H1 (cell line): ENCODE measurements around the gene CD200R1L. TPM values are rescaled to one million over a fixed set of nuclear protein-coding genes. Genes with fewer than 3 reads are reported as not detected.

Source experiments
- CTCF ChIA-PET: fragments of 300-600 bp; sonication (Branson Sonifier 250); formaldehyde crosslinking; loops from one replicate; lab custom pipeline; 2021; ENCODE audit not compliant: partially characterized antibody; lab: Charles Lee
- POLR2A ChIA-PET: fragments of 300-600 bp; sonication (Branson Sonifier 250); formaldehyde crosslinking; loops from one replicate; lab custom pipeline; 2021; ENCODE audit warnings: inconsistent platforms; ENCODE audit not compliant: partially characterized antibody; lab: Charles Lee
- DNase-seq, 2 experiments: peaks; one replicate each; pipeline versions ENCODE4 v3.0.0 to v3.0.0-alpha.2; 2010 to 2022; ENCODE audit warnings: low spot score in 2 of 2, low read depth in 1 of 2, mixed read lengths in 1 of 2
- FAIRE-seq: peaks from 2 replicates; lab custom pipeline; 2011; peaks lifted over from hg19 to GRCh38; lab: Jason Lieb, UNC
- H2AFZ ChIP-seq: 2 replicates; pipeline ENCODE4 v1.8.1; 2012; ENCODE audit warnings: low read length, inconsistent platforms
- H2AK5ac ChIP-seq: 2 replicates; pipeline ENCODE4 v1.6.1; 2013; ENCODE audit warnings: low read depth, low read length
- H2BK120ac ChIP-seq: replicated peaks from 2 replicates; pipeline ENCODE3; 2013; ENCODE audit warnings: low read depth, low read length, inconsistent platforms
- H2BK12ac ChIP-seq: 2 replicates; pipeline ENCODE4 v1.6.1; 2013; ENCODE audit warnings: low read depth, low read length
- H2BK15ac ChIP-seq: 2 replicates; pipeline ENCODE4 v1.6.1; 2013; ENCODE audit warnings: low read length
- H2BK20ac ChIP-seq: 2 replicates; pipeline ENCODE4 v1.6.1; 2013; ENCODE audit warnings: low read length
- H2BK5ac ChIP-seq: 2 replicates; pipeline ENCODE4 v1.6.1; 2013; ENCODE audit warnings: low read depth, low read length
- H3K14ac ChIP-seq: 2 replicates; pipeline ENCODE4 v1.6.1; 2013; ENCODE audit warnings: inconsistent platforms; ENCODE audit not compliant: insufficient read length
- H3K18ac ChIP-seq: 2 replicates; pipeline ENCODE4 v1.6.1; 2013; ENCODE audit warnings: low read length; ENCODE audit errors: extremely low read depth
- H3K23ac ChIP-seq: 2 replicates; pipeline ENCODE4 v1.6.1; 2013; ENCODE audit warnings: inconsistent platforms; ENCODE audit not compliant: insufficient read length
- H3K23me2 ChIP-seq: 2 replicates; pipeline ENCODE4 v1.6.1; 2013; ENCODE audit warnings: low read depth, low read length
- H3K27ac ChIP-seq: 2 replicates; pipeline ENCODE4 v1.6.1; 2011; ENCODE audit warnings: low read depth, low read length, inconsistent platforms
- H3K27me3 ChIP-seq, 4 experiments: replicated peaks in 1 of 4; 1 replicate in 1 of 4; 2 replicates in 3 of 4; pipeline versions ENCODE4 v1.6.1 to v1.8.1; 2011 to 2013; ENCODE audit warnings: low read length in 3 of 4, mild to moderate bottlenecking in 3 of 4, inconsistent platforms in 2 of 4, mixed read lengths in 2 of 4, moderate library complexity in 1 of 4; ENCODE audit not compliant: control insufficient read depth in 3 of 4, insufficient read depth in 3 of 4; ENCODE audit errors: extremely low read depth in 1 of 4
- H3K36me3 ChIP-seq, 4 experiments: 2 replicates each; pipeline versions ENCODE4 v1.6.1 to v1.8.1; 2011 to 2013; ENCODE audit warnings: mild to moderate bottlenecking in 4 of 4, low read length in 3 of 4, moderate library complexity in 2 of 4, control low read depth in 1 of 4, inconsistent platforms in 1 of 4; ENCODE audit not compliant: insufficient read depth in 4 of 4, control insufficient read depth in 2 of 4
- H3K4ac ChIP-seq: replicated peaks from 2 replicates; pipeline ENCODE3; 2013; ENCODE audit warnings: low read length, low read depth, mixed read lengths, inconsistent platforms; ENCODE audit not compliant: insufficient read length
- H3K4me1 ChIP-seq, 4 experiments: replicated peaks in 1 of 4; 1 replicate in 1 of 4; 2 replicates in 3 of 4; pipeline versions ENCODE4 v1.6.1 to v1.8.1; 2011 to 2013; ENCODE audit warnings: low read length in 3 of 4, inconsistent platforms in 2 of 4, mixed read lengths in 1 of 4; ENCODE audit not compliant: insufficient read depth in 4 of 4, control insufficient read depth in 3 of 4
- H3K4me2 ChIP-seq, 2 experiments: 2 replicates each; pipeline versions ENCODE4 v1.6.1 to v1.8.1; 2011 to 2013; ENCODE audit warnings: low read depth in 2 of 2, low read length in 2 of 2, control low read depth in 1 of 2, inconsistent platforms in 1 of 2, mild to moderate bottlenecking in 1 of 2; ENCODE audit not compliant: insufficient read depth in 1 of 2
- H3K4me3 ChIP-seq, 4 experiments: fragments of 200-600, 300-600 bp in 1 of 4; sonication (generic), shearing (Covaris generic), sonication (Bioruptor Twin) in 1 of 4; 2 replicates each; pipeline versions ENCODE4 v1.5.1 to v1.8.1; 2011 to 2016; ENCODE audit warnings: low read length in 4 of 4, low read depth in 3 of 4, control low read depth in 2 of 4, inconsistent platforms in 2 of 4, mild to moderate bottlenecking in 2 of 4, mixed read lengths in 1 of 4, moderate library complexity in 1 of 4; ENCODE audit not compliant: insufficient read depth in 2 of 4; ENCODE audit errors: extremely low read depth in 1 of 4
- H3K56ac ChIP-seq: replicated peaks from 2 replicates; pipeline ENCODE3; 2013; ENCODE audit warnings: low read depth, mild to moderate bottlenecking, mixed read lengths, low read length, inconsistent platforms; ENCODE audit not compliant: insufficient read length
- H3K79me1 ChIP-seq: 2 replicates; pipeline ENCODE4 v1.6.1; 2013; ENCODE audit warnings: low read depth, low read length, control low read depth
- H3K79me2 ChIP-seq, 2 experiments: 2 replicates each; pipeline versions ENCODE4 v1.6.1 to v1.8.1; 2012 to 2013; ENCODE audit warnings: low read length in 2 of 2, mild to moderate bottlenecking in 2 of 2, inconsistent platforms in 1 of 2; ENCODE audit not compliant: insufficient read depth in 2 of 2, control insufficient read depth in 1 of 2
- H3K9ac ChIP-seq, 4 experiments: replicated peaks in 1 of 4; 1 replicate in 1 of 4; 2 replicates in 3 of 4; pipeline versions ENCODE4 v1.6.1 to v1.8.1; 2011 to 2013; ENCODE audit warnings: low read depth in 3 of 4, low read length in 3 of 4, control low read depth in 2 of 4, mild to moderate bottlenecking in 2 of 4, moderate library complexity in 2 of 4, inconsistent platforms in 1 of 4; ENCODE audit errors: extremely low read depth in 1 of 4
- H3K9me3 ChIP-seq, 2 experiments: 2 replicates each; pipeline versions ENCODE4 v1.6.1 to v1.8.1; 2012 to 2013; ENCODE audit warnings: mild to moderate bottlenecking in 2 of 2, moderate library complexity in 2 of 2, control low read depth in 1 of 2, inconsistent platforms in 1 of 2, low read depth in 1 of 2, low read length in 1 of 2, mixed read lengths in 1 of 2; ENCODE audit not compliant: insufficient read depth in 2 of 2
- H4K20me1 ChIP-seq, 2 experiments: replicated peaks in 1 of 2; 2 replicates each; pipeline versions ENCODE3 to v1.8.1; 2011 to 2013; ENCODE audit warnings: inconsistent platforms in 2 of 2, low read length in 2 of 2, mild to moderate bottlenecking in 1 of 2; ENCODE audit not compliant: insufficient read depth in 2 of 2, control insufficient read depth in 1 of 2
- H4K5ac ChIP-seq: 2 replicates; pipeline ENCODE4 v1.6.1; 2013; ENCODE audit warnings: low read length, low read depth, mixed read lengths, inconsistent platforms; ENCODE audit not compliant: insufficient read length
- H4K8ac ChIP-seq: 2 replicates; pipeline ENCODE4 v1.8.0; 2013; ENCODE audit warnings: mild to moderate bottlenecking, moderate library complexity, low read length, inconsistent platforms; ENCODE audit not compliant: insufficient read depth; ENCODE audit errors: extremely low read depth
- H4K91ac ChIP-seq: replicated peaks from 2 replicates; pipeline ENCODE3; 2013; ENCODE audit warnings: low read length, mixed read lengths, inconsistent platforms; ENCODE audit not compliant: insufficient read length
- CTBP2 ChIP-seq: IDR thresholded peaks from 2 replicates; pipeline ENCODE4 v1.7.0; 2011; ENCODE audit warnings: borderline replicate concordance, mild to moderate bottlenecking, moderate library complexity, mixed read lengths, low read length; ENCODE audit not compliant: insufficient read depth, insufficient read length
- HDAC6 ChIP-seq: IDR thresholded peaks from one replicate; pipeline ENCODE4 v1.7.1; 2012; ENCODE audit warnings: low read depth, mild to moderate bottlenecking, inconsistent platforms, low read length, moderate library complexity
- KDM5A ChIP-seq: fragments of 200-600 bp; IDR thresholded peaks from 2 replicates; pipeline ENCODE4 v1.7.1; 2012; ENCODE audit warnings: mild to moderate bottlenecking, low read length, inconsistent platforms, mixed read lengths
- PHF8 ChIP-seq: fragments of 200-600 bp; sonication (generic); conservative IDR thresholded peaks from 2 replicates; pipeline ENCODE4 v1.7.1; 2012; ENCODE audit warnings: low read depth, mild to moderate bottlenecking, inconsistent platforms, low read length, moderate library complexity
- RBBP5 ChIP-seq: IDR thresholded peaks from 2 replicates; pipeline ENCODE4 v1.7.1; 2012; ENCODE audit warnings: low read depth, mild to moderate bottlenecking, inconsistent platforms, low read length, moderate library complexity, borderline replicate concordance
- SP4 ChIP-seq: IDR thresholded peaks from 2 replicates; pipeline ENCODE4 v1.6.1; 2012; ENCODE audit warnings: low read length, inconsistent platforms
- TAF1 ChIP-seq: IDR thresholded peaks from 2 replicates; pipeline ENCODE4 v1.6.1; 2011; ENCODE audit warnings: mild to moderate bottlenecking, low read depth, low read length
- TEAD4 ChIP-seq: IDR thresholded peaks from 2 replicates; pipeline ENCODE4 v1.6.1; 2012; ENCODE audit warnings: low read depth, low read length, inconsistent platforms, mixed read lengths
- WGBS, 2 experiments: shearing (Covaris generic) in 1 of 2; methylation state at CpG; one replicate each; pipeline versions ENCODE4 v1.1.6 to v1.1.7; 2013 to 2015; ENCODE audit warnings: low lambda C conversion rate in 2 of 2, mixed read lengths in 2 of 2, inconsistent platforms in 1 of 2, low coverage in 1 of 2, missing lambda C conversion rate in 1 of 2; ENCODE audit not compliant: insufficient replicate concordance in 2 of 2, insufficient coverage in 1 of 2, insufficient read length in 1 of 2; ENCODE audit errors: extremely low coverage in 1 of 2, missing lambda C conversion rate in 1 of 2; 5-methylcytosine and 5-hydroxymethylcytosine counted together
- polyA plus RNA-seq, 7 experiments: library from polyadenylated mRNA; depleted of rRNA in 3 of 7; stranded (reverse) in 5 of 7; unstranded in 2 of 7; fragments of >200 nt in 5 of 7; fragments of 200-250 nt in 2 of 7; gene quantifications; 1 replicate in 5 of 7; 2 replicates in 1 of 7; 4 replicates in 1 of 7; pipeline versions ENCODE4 v1.2.1 to v1.2.3, GENCODE V29; 2011 to 2013; ENCODE audit warnings: missing spikeins in 2 of 7, mixed read lengths in 2 of 7
- total RNA-seq: library from RNA; stranded (reverse); fragmentation: NEBNext Ultra II Directional; extraction: Animal tissue kit (Norgen Biotek cat#: 25700); gene quantifications from 2 replicates; pipeline ENCODE4 v1.2.1, GENCODE V29; 2021

CD200R1L gene
- total and polyA plus RNA-seq, 2 of the 8 experiments (the other 6 are each of a cell fraction or from before 2014, with no cell fraction given) = not detected

GRCh38 chr3:112804021-112804420 lies 42.6 kb downstream of the CD200R1L start:
- Histone ChIP-seq H3K4me2 (no peak overlapping the region), H3K56ac (no peak overlapping the region), H3K79me2 (no peaks in the 10 kb centered on the region), H3K9ac (no peak overlapping the region), H2BK20ac (no peak overlapping the region), H2BK12ac (no peak overlapping the region), H4K8ac (no peak overlapping the region), H3K27me3 (no peaks in the 10 kb centered on the region), H4K91ac (no peak overlapping the region), H2AFZ (no peak overlapping the region), H2AK5ac (no peak overlapping the region), H3K36me3 (no peaks in the 10 kb centered on the region), H3K23ac (no peak overlapping the region), H4K20me1 (no peaks in the 10 kb centered on the region), H3K4me3 (no peak overlapping the region), H3K27ac (no peak overlapping the region), H3K79me1 (no peaks in the 10 kb centered on the region), H3K14ac (no peak overlapping the region), H2BK15ac (no peak overlapping the region), H4K5ac (no peak overlapping the region), H2BK5ac (no peak overlapping the region), H3K4me1 (no peaks in the 10 kb centered on the region), H2BK120ac (no peak overlapping the region), H3K4ac (no peak overlapping the region), H3K9me3 (no peaks in the 10 kb centered on the region), H3K23me2 (no peaks in the 10 kb centered on the region), H3K18ac (no peak overlapping the region)
- DNase-seq = no peak
- FAIRE-seq = no peak
- TF ChIP-seq TEAD4 (no peak), CTBP2 (no peak), PHF8 (no peak), HDAC6 (no peak), RBBP5 (no peak), TAF1 (no peak), SP4 (no peak), KDM5A (no peak)
- 100% methylated on average over 1 of the region's 1 CpG; no CpG with 5 or more reads in 1 of the 2 experiments for whole genome bisulfite sequencing, 2 experiments
- ChIA-PET CTCF (interaction anchor here (0.6 to 1.3 kb wide), 2 partner anchors 10 to 83 kb away, joined by 3 to 4 read pairs; no protein-coding TSS in a partner anchor), POLR2A (no interaction called here)
